ENCODE measurements around the gene ADAM22. TPM values are rescaled to one million over a fixed set of nuclear protein-coding genes. Genes with fewer than 3 reads are reported as not detected.
"Not testable (repeated sequence)": the region's sequence is repeated elsewhere in the genome, so short reads cannot be mapped to it uniquely, and the experiment has no call there.

ADAM22 gene
- 0.64 and 1.3 TPM in 2 replicates for total RNA-seq

GRCh38 chr7:87933953-87934698 lies at the start of gene ADAM22:
Gene ADAM22 (plus strand): TSS chr7:87934251. CDS start chr7:87934466, 215 bp downstream.
- no peak for TF ChIP-seq CTCF (IDR thresholded peaks at IDR 0.05; ENCODE audit: insufficient read depth, low read depth, low read length)
- peak; percentile 71 for DNase-seq (ENCODE audit: low read depth)
- peak within 1 kb of the TSS; percentile 59 for H3K4me3 ChIP-seq (ENCODE audit: low read depth, low read length)

- H3K4me3 ChIP-seq (ENCODE audit: low read depth, low read length) = no peak overlapping the region
- no peak for DNase-seq (ENCODE audit: low read depth)
- TF ChIP-seq CTCF (IDR thresholded peaks at IDR 0.05; ENCODE audit: insufficient read depth, low read depth, low read length) = no peak
Measured at GRCh38 chr7:87885018-87885417, 49.0 kb upstream of the ADAM22 start.

- no peak overlapping the region for H3K4me3 ChIP-seq (ENCODE audit: low read depth, low read length)
- DNase-seq (ENCODE audit: low read depth) = peak; percentile 70
- TF ChIP-seq CTCF (IDR thresholded peaks at IDR 0.05; ENCODE audit: insufficient read depth, low read depth, low read length) = peak; percentile 45
Measured at GRCh38 chr7:87886875-87887274, 47.2 kb upstream of the ADAM22 start.

- no peak overlapping the region for H3K4me3 ChIP-seq (ENCODE audit: low read depth, low read length)
- DNase-seq (ENCODE audit: low read depth) = no peak
- no peak for TF ChIP-seq CTCF (IDR thresholded peaks at IDR 0.05; ENCODE audit: insufficient read depth, low read depth, low read length)
Measured at GRCh38 chr7:87895363-87895762, 38.7 kb upstream of the ADAM22 start.

- H3K4me3 ChIP-seq (ENCODE audit: low read depth, low read length) = no peak overlapping the region
- DNase-seq (ENCODE audit: low read depth) = no peak
- no peak for TF ChIP-seq CTCF (IDR thresholded peaks at IDR 0.05; ENCODE audit: insufficient read depth, low read depth, low read length)
Measured at GRCh38 chr7:87899255-87899654, 34.8 kb upstream of the ADAM22 start.

- H3K4me3 ChIP-seq (ENCODE audit: low read depth, low read length) = not testable (repeated sequence)
- DNase-seq (ENCODE audit: low read depth) = peak; percentile 45
Measured at GRCh38 chr7:87907136-87907906, 26.7 kb upstream of the ADAM22 start.

GRCh38 chr7:87908814-87909213 lies 25.2 kb upstream of the ADAM22 start:
- H3K4me3 ChIP-seq (ENCODE audit: low read depth, low read length); DNase-seq (ENCODE audit: low read depth): not testable (repeated sequence)
